ENCODE measurements around the gene TRMT44. TPM values are rescaled to one million over a fixed set of nuclear protein-coding genes. Genes with fewer than 3 reads are reported as not detected.

The TRMT44 gene
- total RNA-seq, 1 experiment from 2014 or later, result 25.8 TPM

DNA sequence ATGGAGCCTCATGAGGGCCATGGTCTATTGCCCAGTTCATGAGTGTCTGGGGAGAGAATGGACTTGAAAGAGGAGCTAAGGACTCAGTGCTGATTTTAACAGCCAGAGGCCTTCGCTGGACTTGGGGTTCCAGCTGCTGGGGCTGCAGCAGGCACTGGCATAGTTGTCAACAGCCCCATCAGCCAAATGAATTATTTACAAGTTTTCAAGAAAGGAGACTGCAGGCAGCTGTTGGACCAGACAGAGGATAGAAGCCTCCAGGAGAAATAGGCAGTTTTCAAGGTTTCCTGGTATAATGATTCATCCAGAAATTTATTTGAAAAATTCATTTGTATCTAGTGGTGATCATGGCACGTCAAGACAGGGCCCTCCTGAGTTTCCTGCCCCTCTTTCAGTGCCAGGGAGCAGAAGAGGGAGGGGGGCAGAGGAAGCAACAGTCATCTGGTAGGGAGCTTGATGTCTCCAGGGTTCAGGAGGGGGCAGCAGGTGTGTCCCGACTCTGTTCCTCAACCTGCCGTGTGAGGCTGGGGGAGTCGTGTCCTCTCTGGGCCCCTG is 76.5 kb downstream of the TRMT44 start:
- intact Hi-C loops (cut with micrococcal nuclease), result no loop called here
- DNase-seq (ENCODE audit: low read depth, low spot score) (no peak), ATAC-seq (no peak)
- Histone ChIP-seq H3K4me3 (replicated peaks in 1 of 2; ENCODE audit: low read depth in 1 of 2, low read length in 2 of 2) (no peak overlapping the region), H3K9me2 (ENCODE audit: insufficient read depth) (no peaks in the 10 kb centered on the region), H3K9ac (ENCODE audit: low read length) (no peak overlapping the region), H3K4me2 (ENCODE audit: low read length) (no peak overlapping the region), H4K20me1 (ENCODE audit: insufficient read depth) (no peaks in the 10 kb centered on the region), H2AFZ (ENCODE audit: low read depth, low read length, poor library complexity, severe bottlenecking) (no peak overlapping the region), H3K9me3 (ENCODE audit: control insufficient read depth in 1 of 2, insufficient read depth in 1 of 2, low read depth in 1 of 2, low read length in 2 of 2) (peaks cover 5 to 7% of the 10 kb centered on the region in 2 experiments; a peak in 1 of 4 replicates), H3K27me3 (ENCODE audit: insufficient read depth, low read length) (no peaks in the 10 kb centered on the region), H3K36me3 (ENCODE audit: control insufficient read depth in 1 of 2, insufficient read depth in 2 of 2, low read length in 2 of 2) (no peaks in the 10 kb centered on the region), H3K4me1 (ENCODE audit: control insufficient read depth in 1 of 2, insufficient read depth in 2 of 2, low read length in 2 of 2) (no peaks in the 10 kb centered on the region), H3K27ac (ENCODE audit: low read depth, low read length) (no peak overlapping the region), H3K79me2 (ENCODE audit: insufficient read depth, low read length) (no peaks in the 10 kb centered on the region)
- ChIA-PET POLR2A (no interaction called here), RAD21 (ENCODE audit: low non-redundant PET in 1 of 2, low total read pairs in 2 of 2, uncharacterized antibody in 2 of 2, unreplicated experiment in 2 of 2) (no interaction called here), CTCF (no interaction called here)
- BruUV-seq (replicated peaks), result no TSS peak
- no peak for TF ChIP-seq SRF (IDR thresholded peaks at IDR 0.05; ENCODE audit: low read depth)
- TF ChIP-seq, protein P1, sequence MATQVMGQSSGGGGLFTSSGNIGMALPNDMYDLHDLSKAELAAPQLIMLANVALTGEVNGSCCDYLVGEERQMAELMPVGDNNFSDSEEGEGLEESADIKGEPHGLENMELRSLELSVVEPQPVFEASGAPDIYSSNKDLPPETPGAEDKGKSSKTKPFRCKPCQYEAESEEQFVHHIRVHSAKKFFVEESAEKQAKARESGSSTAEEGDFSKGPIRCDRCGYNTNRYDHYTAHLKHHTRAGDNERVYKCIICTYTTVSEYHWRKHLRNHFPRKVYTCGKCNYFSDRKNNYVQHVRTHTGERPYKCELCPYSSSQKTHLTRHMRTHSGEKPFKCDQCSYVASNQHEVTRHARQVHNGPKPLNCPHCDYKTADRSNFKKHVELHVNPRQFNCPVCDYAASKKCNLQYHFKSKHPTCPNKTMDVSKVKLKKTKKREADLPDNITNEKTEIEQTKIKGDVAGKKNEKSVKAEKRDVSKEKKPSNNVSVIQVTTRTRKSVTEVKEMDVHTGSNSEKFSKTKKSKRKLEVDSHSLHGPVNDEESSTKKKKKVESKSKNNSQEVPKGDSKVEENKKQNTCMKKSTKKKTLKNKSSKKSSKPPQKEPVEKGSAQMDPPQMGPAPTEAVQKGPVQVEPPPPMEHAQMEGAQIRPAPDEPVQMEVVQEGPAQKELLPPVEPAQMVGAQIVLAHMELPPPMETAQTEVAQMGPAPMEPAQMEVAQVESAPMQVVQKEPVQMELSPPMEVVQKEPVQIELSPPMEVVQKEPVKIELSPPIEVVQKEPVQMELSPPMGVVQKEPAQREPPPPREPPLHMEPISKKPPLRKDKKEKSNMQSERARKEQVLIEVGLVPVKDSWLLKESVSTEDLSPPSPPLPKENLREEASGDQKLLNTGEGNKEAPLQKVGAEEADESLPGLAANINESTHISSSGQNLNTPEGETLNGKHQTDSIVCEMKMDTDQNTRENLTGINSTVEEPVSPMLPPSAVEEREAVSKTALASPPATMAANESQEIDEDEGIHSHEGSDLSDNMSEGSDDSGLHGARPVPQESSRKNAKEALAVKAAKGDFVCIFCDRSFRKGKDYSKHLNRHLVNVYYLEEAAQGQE (IDR thresholded peaks at IDR 0.05; ENCODE audit: low read depth), result no peak
- TF ChIP-seq CBX3 (IDR thresholded peaks at IDR 0.05; ENCODE audit: low read depth), result no peak
- no peak for TF ChIP-seq RAD21 (IDR thresholded peaks at IDR 0.05; ENCODE audit: low read depth)
- TF ChIP-seq CEBPB (IDR thresholded peaks at IDR 0.05; ENCODE audit: low read depth), result no peak
- TF ChIP-seq POLR2A (IDR thresholded peaks at IDR 0.05; ENCODE audit: borderline replicate concordance, extremely low read depth, insufficient read depth, insufficient read length), result no peak
- no peak for TF ChIP-seq ZNF274 (IDR thresholded peaks at IDR 0.05; ENCODE audit: low read depth, low read length)
- no peak for TF ChIP-seq EZH2phosphoT487 (IDR thresholded peaks at IDR 0.05; ENCODE audit: borderline replicate concordance)
- TF ChIP-seq, protein P2, sequence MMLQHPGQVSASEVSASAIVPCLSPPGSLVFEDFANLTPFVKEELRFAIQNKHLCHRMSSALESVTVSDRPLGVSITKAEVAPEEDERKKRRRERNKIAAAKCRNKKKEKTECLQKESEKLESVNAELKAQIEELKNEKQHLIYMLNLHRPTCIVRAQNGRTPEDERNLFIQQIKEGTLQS (IDR thresholded peaks at IDR 0.05), result no peak
- TF ChIP-seq, protein P3, sequence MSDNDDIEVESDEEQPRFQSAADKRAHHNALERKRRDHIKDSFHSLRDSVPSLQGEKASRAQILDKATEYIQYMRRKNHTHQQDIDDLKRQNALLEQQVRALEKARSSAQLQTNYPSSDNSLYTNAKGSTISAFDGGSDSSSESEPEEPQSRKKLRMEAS (IDR thresholded peaks at IDR 0.05), result no peak
- TF ChIP-seq ZFX (IDR thresholded peaks at IDR 0.05), result no peak
- TF ChIP-seq FOSL1 (IDR thresholded peaks at IDR 0.05; ENCODE audit: low read depth), result no peak
- TF ChIP-seq POLR2AphosphoS5 (IDR thresholded peaks at IDR 0.05; ENCODE audit: low read depth, low read length), result no peak
- no peak for TF ChIP-seq TCF7L2 (IDR thresholded peaks at IDR 0.05; ENCODE audit: borderline replicate concordance, extremely low read depth, insufficient read depth, insufficient read length)
- no peak for TF ChIP-seq YY1 (IDR thresholded peaks at IDR 0.05; ENCODE audit: extremely low read depth, insufficient replicate concordance, low read depth, low read length)
- TF ChIP-seq ELF1 (IDR thresholded peaks at IDR 0.05; ENCODE audit: borderline replicate concordance, low read depth), result no peak
